HG02759 (cell line): Measurements from ENCODE around the gene USP34.

ENCODE experiments used
- ATAC-seq: cut with Tn5 transposase; IDR thresholded peaks from one replicate; pipeline ENCODE4 v1.9.1; 2021; ENCODE audit warnings: mild to moderate bottlenecking, moderate library complexity; ENCODE audit not compliant: unreplicated experiment

Gene USP34

GRCh38 chr2:61377046-61377445 is 93.8 kb downstream of the USP34 start:
- ATAC-seq = no peak

- ATAC-seq = no peak
Measured at GRCh38 chr2:61376211-61376610, 94.7 kb downstream of the USP34 start.

GRCh38 chr2:61371027-61371426 is 99.9 kb downstream of the USP34 start:
- no peak for ATAC-seq

GRCh38 chr2:61368687-61369665 is 101.9 kb downstream of the USP34 start:
- ATAC-seq = no peak

- no peak for ATAC-seq
Measured at GRCh38 chr2:61367177-61367576, 103.7 kb downstream of the USP34 start.

- no peak for ATAC-seq
Measured at GRCh38 chr2:61363580-61363979, 107.3 kb downstream of the USP34 start.

- ATAC-seq = no peak
Measured at GRCh38 chr2:61362873-61363272, 108.0 kb downstream of the USP34 start.

- ATAC-seq = no peak
Measured at GRCh38 chr2:61361068-61361467, 109.8 kb downstream of the USP34 start.

GRCh38 chr2:61359058-61359457 is 111.8 kb downstream of the USP34 start:
- ATAC-seq = no peak

- no peak for ATAC-seq
Measured at GRCh38 chr2:61357681-61358080, 113.2 kb downstream of the USP34 start.

- ATAC-seq = no peak
Measured at GRCh38 chr2:61356958-61357350, 113.9 kb downstream of the USP34 start.

GRCh38 chr2:61356261-61356957 is 114.5 kb downstream of the USP34 start:
- no peak for ATAC-seq

- no peak for ATAC-seq
Measured at GRCh38 chr2:61354543-61355197, 116.2 kb downstream of the USP34 start.

- ATAC-seq = no peak
Measured at GRCh38 chr2:61353909-61354308, 117.0 kb downstream of the USP34 start.

GRCh38 chr2:61350777-61351176 is 120.1 kb downstream of the USP34 start:
- ATAC-seq = no peak

- no peak for ATAC-seq
Measured at GRCh38 chr2:61343141-61343540, 127.7 kb downstream of the USP34 start.

GRCh38 chr2:61340242-61340641 is 130.6 kb downstream of the USP34 start:
- no peak for ATAC-seq

GRCh38 chr2:61338447-61338846 is 132.4 kb downstream of the USP34 start:
- ATAC-seq = no peak

GRCh38 chr2:61335187-61335586 is 135.7 kb downstream of the USP34 start:
- ATAC-seq = no peak

- ATAC-seq = no peak
Measured at GRCh38 chr2:61334466-61334865, 136.4 kb downstream of the USP34 start.

- ATAC-seq = no peak
Measured at GRCh38 chr2:61328707-61329251, 142.1 kb downstream of the USP34 start.
